Fibroblast of lung (primary cell): ENCODE data around the gene ACAD11. TPM values are rescaled to one million over a fixed set of nuclear protein-coding genes. Genes with fewer than 3 reads are reported as not detected.

Source experiments
- DNase-seq, 2 donors: peaks; one replicate each; pipeline versions ENCODE4 v3.0.0 to v3.0.0-alpha.2; 2010; ENCODE audit warnings: low read depth in 2 of 2
- H2AFZ ChIP-seq: 2 replicates; pipeline ENCODE4 v1.5.1; 2012; ENCODE audit warnings: low read length, control low read depth, inconsistent platforms
- H3K27ac ChIP-seq: 2 replicates; pipeline ENCODE4 v1.5.1; 2011; ENCODE audit warnings: low read length, control low read depth; ENCODE audit not compliant: insufficient read depth
- H3K27me3 ChIP-seq: 2 replicates; pipeline ENCODE4 v1.5.1; 2011; ENCODE audit warnings: mild to moderate bottlenecking, low read length; ENCODE audit not compliant: control insufficient read depth, insufficient read depth
- H3K36me3 ChIP-seq: 2 replicates; pipeline ENCODE4 v1.5.1; 2011; ENCODE audit warnings: low read length; ENCODE audit not compliant: control insufficient read depth, insufficient read depth
- H3K4me1 ChIP-seq: 2 replicates; pipeline ENCODE4 v1.5.1; 2011; ENCODE audit warnings: low read length; ENCODE audit not compliant: control insufficient read depth, insufficient read depth; ENCODE audit errors: extremely low read depth
- H3K4me2 ChIP-seq: 2 replicates; pipeline ENCODE4 v1.5.1; 2011; ENCODE audit warnings: low read length, control low read depth; ENCODE audit not compliant: insufficient read depth; ENCODE audit errors: extremely low read depth
- H3K4me3 ChIP-seq, 4 experiments: fragments of 200-600 bp in 1 of 4; sonication (generic) in 1 of 4; replicated peaks in 1 of 4; 2 replicates each; pipeline ENCODE4 v1.5.1; 2011 to 2016; ENCODE audit warnings: low read length in 4 of 4, low read depth in 3 of 4, mild to moderate bottlenecking in 3 of 4, control low read depth in 2 of 4, inconsistent platforms in 1 of 4, mixed read lengths in 1 of 4; ENCODE audit not compliant: insufficient read depth in 1 of 4; ENCODE audit errors: control extremely low read depth in 1 of 4
- H3K79me2 ChIP-seq: 2 replicates; pipeline ENCODE4 v1.5.1; 2012; ENCODE audit warnings: mild to moderate bottlenecking, low read length, inconsistent platforms; ENCODE audit not compliant: control insufficient read depth, insufficient read depth
- H3K9ac ChIP-seq: 2 replicates; pipeline ENCODE4 v1.5.1; 2011; ENCODE audit warnings: mild to moderate bottlenecking, low read length, control low read depth; ENCODE audit not compliant: insufficient read depth
- H3K9me3 ChIP-seq: 2 replicates; pipeline ENCODE4 v1.5.1; 2012; ENCODE audit warnings: low read depth, low read length; ENCODE audit not compliant: control insufficient read depth, insufficient read depth
- H4K20me1 ChIP-seq: 2 replicates; pipeline ENCODE4 v1.5.1; 2011; ENCODE audit warnings: low read length; ENCODE audit not compliant: control insufficient read depth, insufficient read depth; ENCODE audit errors: extremely low read depth
- EZH2 ChIP-seq: IDR thresholded peaks from 2 replicates; pipeline ENCODE4 v1.5.1; 2012; ENCODE audit warnings: low read length, control low read depth, mild to moderate bottlenecking; ENCODE audit errors: missing control alignments
- polyA plus RNA-seq, 2 donors: library from polyadenylated mRNA; depleted of rRNA in 1 of 2; stranded (reverse) in 1 of 2; unstranded in 1 of 2; fragments of >200 nt; gene quantifications; 2 replicates each; pipeline ENCODE4 v1.2.1, GENCODE V29; 2011 to 2012; ENCODE audit warnings: missing spikeins in 1 of 2
- total RNA-seq: library from RNA; depleted of rRNA; stranded (reverse); fragments of >200 nt; gene quantifications from 2 replicates; pipeline ENCODE4 v1.2.1, GENCODE V29; 2014
- TF ChIP-seq, protein P1 (sequence below), 2 donors: IDR thresholded peaks in 1 of 2; conservative IDR thresholded peaks in 1 of 2; 1 replicate in 1 of 2; 2 replicates in 1 of 2; pipeline ENCODE4 v1.5.1; 2011 to 2012; ENCODE audit warnings: low read length in 2 of 2, control low read depth in 1 of 2, inconsistent platforms in 1 of 2, low read depth in 1 of 2, mild to moderate bottlenecking in 1 of 2

The ACAD11 gene
- total and polyA plus RNA-seq, 2 donors (not counting 1 experiment from before 2014, with no cell fraction given), result 27.9 to 101 TPM

DNA sequence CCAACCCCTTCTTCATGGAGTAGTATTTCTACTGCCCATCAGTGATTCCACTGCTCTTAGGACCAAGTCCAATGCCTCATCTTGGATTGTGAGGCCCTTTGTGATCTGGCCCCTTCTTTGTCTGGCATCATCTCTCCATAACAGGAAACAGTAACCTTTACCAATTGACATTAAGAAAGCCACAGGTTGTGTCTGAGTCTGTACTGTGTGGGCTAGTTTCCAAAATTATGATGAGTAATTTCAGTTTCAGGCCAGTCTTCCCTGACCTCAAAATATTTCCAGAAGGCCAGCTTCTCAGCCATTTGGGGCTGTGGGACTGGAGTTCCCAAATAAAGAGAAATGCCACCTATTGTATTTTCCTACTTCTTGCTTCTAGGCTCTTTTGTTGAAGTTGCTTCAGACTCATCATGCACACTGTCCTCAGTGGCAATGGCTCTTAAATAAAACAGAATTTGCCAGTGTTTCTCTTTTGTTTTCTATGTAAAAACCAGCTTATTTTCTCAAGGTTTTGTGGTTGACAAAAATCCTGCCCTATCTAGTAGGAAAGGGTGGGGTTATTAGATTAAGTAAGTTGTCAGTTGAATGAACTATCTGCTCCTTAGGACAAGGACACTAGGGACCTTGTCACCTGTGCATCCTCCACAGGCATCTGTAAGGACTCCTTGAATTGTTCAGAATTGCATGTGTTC is 109.6 kb downstream of the ACAD11 start:
- H3K4me2 ChIP-seq, result no peak overlapping the region

DNA sequence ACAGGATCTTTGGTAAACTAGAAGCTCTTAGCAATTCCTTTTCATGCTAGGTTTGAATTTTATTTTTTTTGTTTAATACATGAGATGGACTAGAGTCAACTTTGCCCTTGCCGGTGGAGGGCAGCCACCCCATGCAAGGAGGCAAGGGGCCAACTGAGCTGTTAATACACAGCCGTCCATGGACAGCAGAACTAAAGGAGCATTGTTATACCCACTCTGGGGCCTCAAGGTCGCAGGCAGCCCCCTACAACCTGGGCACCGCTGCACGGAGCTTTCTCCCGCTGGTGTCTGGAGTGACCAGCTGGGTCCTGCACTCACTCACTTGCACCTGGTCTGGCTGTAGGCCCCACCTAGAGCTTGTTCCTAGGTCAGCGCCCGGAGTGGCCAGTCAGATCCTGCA is 110.4 kb downstream of the ACAD11 start:
- Histone ChIP-seq H3K9ac (no peak overlapping the region), H3K36me3 (no peaks in the 10 kb centered on the region), H3K4me3 (no peak overlapping the region), H3K9me3 (no peaks in the 10 kb centered on the region), H2AFZ (no peak overlapping the region), H3K4me2 (no peak overlapping the region), H3K4me1 (peaks cover 8% of the 10 kb centered on the region), H3K79me2 (no peaks in the 10 kb centered on the region), H3K27ac (no peak overlapping the region), H3K27me3 (no peaks in the 10 kb centered on the region), H4K20me1 (no peaks in the 10 kb centered on the region)
- no peak for DNase-seq
- TF ChIP-seq, protein P1, sequence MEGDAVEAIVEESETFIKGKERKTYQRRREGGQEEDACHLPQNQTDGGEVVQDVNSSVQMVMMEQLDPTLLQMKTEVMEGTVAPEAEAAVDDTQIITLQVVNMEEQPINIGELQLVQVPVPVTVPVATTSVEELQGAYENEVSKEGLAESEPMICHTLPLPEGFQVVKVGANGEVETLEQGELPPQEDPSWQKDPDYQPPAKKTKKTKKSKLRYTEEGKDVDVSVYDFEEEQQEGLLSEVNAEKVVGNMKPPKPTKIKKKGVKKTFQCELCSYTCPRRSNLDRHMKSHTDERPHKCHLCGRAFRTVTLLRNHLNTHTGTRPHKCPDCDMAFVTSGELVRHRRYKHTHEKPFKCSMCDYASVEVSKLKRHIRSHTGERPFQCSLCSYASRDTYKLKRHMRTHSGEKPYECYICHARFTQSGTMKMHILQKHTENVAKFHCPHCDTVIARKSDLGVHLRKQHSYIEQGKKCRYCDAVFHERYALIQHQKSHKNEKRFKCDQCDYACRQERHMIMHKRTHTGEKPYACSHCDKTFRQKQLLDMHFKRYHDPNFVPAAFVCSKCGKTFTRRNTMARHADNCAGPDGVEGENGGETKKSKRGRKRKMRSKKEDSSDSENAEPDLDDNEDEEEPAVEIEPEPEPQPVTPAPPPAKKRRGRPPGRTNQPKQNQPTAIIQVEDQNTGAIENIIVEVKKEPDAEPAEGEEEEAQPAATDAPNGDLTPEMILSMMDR (conservative IDR thresholded peaks at IDR 0.05 in 1 of 2, IDR thresholded peaks at IDR 0.05 in 1 of 2; ENCODE audit: low read depth in 1 of 2, low read length in 2 of 2), result no peak
- TF ChIP-seq EZH2, result no peak

More for the DNA sequence above, 109.6 kb downstream of the ACAD11 start:
- peak; percentile 70 to 87 for DNase-seq
- H3K27ac ChIP-seq, result no peak overlapping the region
- H3K4me3 ChIP-seq, result no peak overlapping the region
- no peaks in the 10 kb centered on the region for H3K27me3 ChIP-seq
- TF ChIP-seq, protein P1 (conservative IDR thresholded peaks at IDR 0.05 in 1 of 2, IDR thresholded peaks at IDR 0.05 in 1 of 2; ENCODE audit: low read depth in 1 of 2, low read length in 2 of 2), result no peak
- no peak for TF ChIP-seq EZH2
- H2AFZ ChIP-seq, result no peak overlapping the region
- H3K36me3 ChIP-seq, result no peaks in the 10 kb centered on the region
- no peaks in the 10 kb centered on the region for H3K79me2 ChIP-seq
- no peaks in the 10 kb centered on the region for H3K9me3 ChIP-seq
- H4K20me1 ChIP-seq, result no peaks in the 10 kb centered on the region
- peaks cover 8% of the 10 kb centered on the region for H3K4me1 ChIP-seq
- no peak overlapping the region for H3K9ac ChIP-seq

DNA sequence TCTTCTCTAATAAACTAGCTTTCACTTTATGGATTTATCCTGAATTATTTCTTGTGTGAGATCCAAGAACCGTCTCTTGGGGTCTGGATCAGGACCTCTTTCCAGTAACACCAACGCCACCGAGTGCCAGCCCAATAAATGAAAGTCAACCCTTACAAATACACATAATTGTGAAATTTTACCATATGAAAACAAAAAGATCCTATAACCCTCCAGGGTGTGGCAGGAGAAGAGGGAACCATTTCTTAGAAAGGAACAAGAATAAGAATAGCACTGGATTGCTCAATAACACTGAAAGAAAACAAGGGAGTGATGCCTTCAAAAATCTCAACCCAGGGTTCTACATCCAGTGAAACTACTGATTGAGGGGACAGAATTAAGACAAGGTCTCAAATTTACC is 114.1 kb downstream of the ACAD11 start:
- peaks cover 19% of the 10 kb centered on the region for H3K4me1 ChIP-seq
- DNase-seq, result peak in 1 of 2 donors; percentile 23
- H3K4me3 ChIP-seq, result no peak overlapping the region
- no peaks in the 10 kb centered on the region for H3K9me3 ChIP-seq
- H3K27me3 ChIP-seq, result no peaks in the 10 kb centered on the region
- H2AFZ ChIP-seq, result no peak overlapping the region
- no peaks in the 10 kb centered on the region for H3K79me2 ChIP-seq
- H3K4me2 ChIP-seq, result no peak overlapping the region
- no peak overlapping the region for H3K9ac ChIP-seq
- TF ChIP-seq, protein P1 (conservative IDR thresholded peaks at IDR 0.05 in 1 of 2, IDR thresholded peaks at IDR 0.05 in 1 of 2; ENCODE audit: low read depth in 1 of 2, low read length in 2 of 2), result no peak
- no peak for TF ChIP-seq EZH2
- no peaks in the 10 kb centered on the region for H4K20me1 ChIP-seq
- H3K36me3 ChIP-seq, result peaks cover 4% of the 10 kb centered on the region
- H3K27ac ChIP-seq, result no peak overlapping the region
